A549 (cell line): ENCODE measurements around the gene LRRD1. TPM values are rescaled to one million over a fixed set of nuclear protein-coding genes. Genes with fewer than 3 reads are reported as not detected.

Experiments used
- ATAC-seq, 2 experiments: fragments of 200-7000 bp in 1 of 2; fragments of >200 bp in 1 of 2; cut with Nextera tagmentation in 1 of 2; cut with Tn5 transposase in 1 of 2; 3 replicates each; pipeline versions ENCODE4 v1.8.0 to v1.9.1; 2018 to 2020; ENCODE audit warnings: mild to moderate bottlenecking in 1 of 2, moderate library complexity in 1 of 2
- CTCF ChIA-PET: fragments of 300-600 bp; sonication (Branson Sonifier 250); formaldehyde crosslinking; extraction: SDS; loops from one replicate; lab custom pipeline; 2021; ENCODE audit warnings: antibody characterized with exemption, inconsistent platforms; lab: Yijun Ruan, JAX
- POLR2A ChIA-PET: fragments of 350-600 bp; formaldehyde crosslinking; extraction: SDS; loops from one replicate; lab custom pipeline; 2021; ENCODE audit warnings: antibody characterized with exemption, inconsistent platforms; lab: Yijun Ruan, JAX
- DNase-seq, 2 experiments: peaks; one replicate each; pipeline versions ENCODE4 v3.0.0 to v3.0.0-alpha.2; 2011 to 2016; ENCODE audit warnings: low read depth in 1 of 2, low spot score in 1 of 2
- FAIRE-seq: peaks from 2 replicates; lab custom pipeline; 2011; peaks lifted over from hg19 to GRCh38; lab: Jason Lieb, UNC
- H3K27ac ChIP-seq, 2 experiments: fragments of >200 bp; sonication (Bioruptor Twin); formaldehyde crosslinking; 3 replicates each; pipeline ENCODE4 v1.5.1; 2016 to 2017
- H3K4me1 ChIP-seq: fragments of >200 bp; sonication (Bioruptor Twin); formaldehyde crosslinking; 3 replicates; pipeline ENCODE4 v1.6.1; 2016
- H3K4me2 ChIP-seq: fragments of >200 bp; sonication (Bioruptor Twin); formaldehyde crosslinking; 3 replicates; pipeline ENCODE4 v1.6.1; 2016
- H3K4me3 ChIP-seq: fragments of >200 bp; sonication (Bioruptor Twin); formaldehyde crosslinking; 3 replicates; pipeline ENCODE4 v1.5.1; 2016
- H3K9me3 ChIP-seq: fragments of >200 bp; sonication (Bioruptor Twin); formaldehyde crosslinking; 3 replicates; pipeline ENCODE4 v1.6.1; 2016
- ATOH8 ChIP-seq: fragments of 250-450 bp; sonication (Bioruptor Pico); IDR thresholded peaks from 2 replicates; pipeline ENCODE4 v1.5.0; 2020; ENCODE audit warnings: low read depth, mild to moderate bottlenecking, moderate library complexity
- CBX2 ChIP-seq: fragments of 200-600 bp; sonication (generic); IDR thresholded peaks from 2 replicates; pipeline ENCODE4 v1.6.1; 2016; ENCODE audit warnings: low read depth, mild to moderate bottlenecking, borderline replicate concordance
- CBX8 ChIP-seq: fragments of 200-600 bp; sonication (generic); IDR thresholded peaks from 2 replicates; pipeline ENCODE4 v1.6.1; 2016
- CEBPB ChIP-seq, 2 experiments: fragments of >200 bp in 1 of 2; sonication (Bioruptor Twin) in 1 of 2; formaldehyde crosslinking in 1 of 2; IDR thresholded peaks; 2 replicates each; pipeline ENCODE4 v1.6.1; 2012 to 2016
- CHD2 ChIP-seq: fragments of 150-350 bp; IDR thresholded peaks from 2 replicates; pipeline ENCODE4 v1.6.1; 2014; ENCODE audit warnings: low read length; ENCODE audit not compliant: partially characterized antibody
- EHMT2 ChIP-seq: fragments of 200-600 bp; sonication (generic); IDR thresholded peaks from 2 replicates; pipeline ENCODE4 v1.6.1; 2016; ENCODE audit warnings: antibody characterized with exemption, low read depth, mild to moderate bottlenecking, moderate library complexity
- ELK1 ChIP-seq: fragments of 150-350 bp; IDR thresholded peaks from 2 replicates; pipeline ENCODE4 v1.6.1; 2014; ENCODE audit warnings: low read depth, mild to moderate bottlenecking, low read length
- FOSB ChIP-seq: fragments of 250-450 bp; sonication (Bioruptor Pico); IDR thresholded peaks from 2 replicates; pipeline ENCODE4 v1.5.0; 2020; ENCODE audit warnings: mild to moderate bottlenecking, moderate library complexity
- FOXS1 ChIP-seq: fragments of 250-450 bp; sonication (Bioruptor Pico); IDR thresholded peaks from 2 replicates; pipeline ENCODE4 v1.5.0; 2020; ENCODE audit warnings: mild to moderate bottlenecking, moderate library complexity
- HMGXB4 ChIP-seq: fragments of 250-450 bp; sonication (Bioruptor Pico); IDR thresholded peaks from 2 replicates; pipeline ENCODE4 v1.5.0; 2021; ENCODE audit warnings: mild to moderate bottlenecking, moderate library complexity, borderline replicate concordance
- HOXB5 ChIP-seq: fragments of 250-450 bp; sonication (Bioruptor Pico); IDR thresholded peaks from 2 replicates; pipeline ENCODE4 v1.5.0; 2020; ENCODE audit warnings: mild to moderate bottlenecking, moderate library complexity
- KDM1A ChIP-seq: fragments of 200-600 bp; sonication (generic); IDR thresholded peaks from 2 replicates; pipeline ENCODE4 v1.6.1; 2016; ENCODE audit warnings: low read depth, mild to moderate bottlenecking
- KDM5A ChIP-seq: fragments of 200-600 bp; sonication (generic); IDR thresholded peaks from 2 replicates; pipeline ENCODE4 v1.6.1; 2016; ENCODE audit warnings: antibody characterized with exemption, mild to moderate bottlenecking
- MAFK ChIP-seq: fragments of 450-650 bp; IDR thresholded peaks from 2 replicates; pipeline ENCODE4 v1.6.1; 2014; ENCODE audit not compliant: partially characterized antibody
- MAZ ChIP-seq: fragments of 150-350 bp; IDR thresholded peaks from 2 replicates; pipeline ENCODE4 v1.6.1; 2014; ENCODE audit warnings: antibody characterized with exemption, low read depth, low read length, borderline replicate concordance
- PHF8 ChIP-seq: fragments of 200-600 bp; sonication (generic); IDR thresholded peaks from 2 replicates; pipeline ENCODE4 v1.6.1; 2016; ENCODE audit warnings: low read depth, mild to moderate bottlenecking, antibody characterized with exemption, moderate library complexity, borderline replicate concordance
- POLR2A ChIP-seq: IDR thresholded peaks from 2 replicates; pipeline ENCODE4 v1.6.1; 2012; ENCODE audit warnings: mild to moderate bottlenecking, low read length
- POLR2AphosphoS2 ChIP-seq: conservative IDR thresholded peaks from 2 replicates; pipeline ENCODE4 v1.6.1; 2012; ENCODE audit warnings: low read length, improper control_type of control experiment, inconsistent platforms
- RNF2 ChIP-seq: fragments of 200-600 bp; sonication (generic); IDR thresholded peaks from 2 replicates; pipeline ENCODE4 v1.6.1; 2016; ENCODE audit warnings: low read depth, mild to moderate bottlenecking, antibody characterized with exemption, moderate library complexity, borderline replicate concordance
- SMC3 ChIP-seq: fragments of >200 bp; sonication (Bioruptor Twin); formaldehyde crosslinking; IDR thresholded peaks from 3 replicates; pipeline ENCODE4 v1.6.1; 2018; ENCODE audit warnings: inconsistent platforms
- SREBF2 ChIP-seq: fragments of 450-650 bp; IDR thresholded peaks from 2 replicates; pipeline ENCODE4 v1.6.1; 2014; ENCODE audit warnings: mild to moderate bottlenecking, moderate library complexity
- TP53 ChIP-seq: fragments of 250-450 bp; sonication (Bioruptor Pico); IDR thresholded peaks from 2 replicates; pipeline ENCODE4 v1.5.0; 2021; ENCODE audit warnings: mild to moderate bottlenecking, moderate library complexity
- USF2 ChIP-seq: fragments of 450-650 bp; IDR thresholded peaks from 2 replicates; pipeline ENCODE4 v1.6.1; 2014; ENCODE audit warnings: antibody characterized with exemption
- ZC3H11A ChIP-seq: fragments of 450-650 bp; IDR thresholded peaks from 2 replicates; pipeline ENCODE4 v1.6.1; 2014; ENCODE audit warnings: antibody characterized with exemption, mild to moderate bottlenecking
- ZNF302 ChIP-seq: fragments of 250-450 bp; sonication (Bioruptor Pico); IDR thresholded peaks from 2 replicates; pipeline ENCODE4 v1.9.0; 2021; ENCODE audit warnings: inconsistent platforms, mild to moderate bottlenecking, moderate library complexity
- ZSCAN20 ChIP-seq: fragments of 250-450 bp; sonication (Bioruptor Pico); IDR thresholded peaks from 2 replicates; pipeline ENCODE4 v1.8.0; 2022; ENCODE audit warnings: mild to moderate bottlenecking, moderate library complexity
- whole genome bisulfite sequencing: methylation state at CpG from one replicate; pipeline ENCODE4 v1.1.6; 2017; ENCODE audit errors: missing lambda C conversion rate; 5-methylcytosine and 5-hydroxymethylcytosine counted together
- polyA plus RNA-seq, 4 experiments: library from polyadenylated mRNA; depleted of rRNA in 3 of 4; stranded (reverse); fragments of >200 nt; fragmentation: RNase III in 1 of 4; extraction: RNeasy Plus Mini Kit Qiagen cat#74134 plus additional on column Dnase treatment in 1 of 4; gene quantifications; 2 replicates in 3 of 4; 3 replicates in 1 of 4; pipeline ENCODE4 v1.2.3, GENCODE V29; 2011 to 2017
- TF ChIP-seq, protein P1 (sequence below): fragments of >200 bp; sonication (Bioruptor Twin); formaldehyde crosslinking; IDR thresholded peaks from 3 replicates; pipeline ENCODE4 v1.6.1; 2016
- TF ChIP-seq, protein P2 (sequence below): IDR thresholded peaks from 2 replicates; pipeline ENCODE4 v1.6.1; 2012; ENCODE audit warnings: low read depth, borderline replicate concordance

Gene LRRD1
- polyA plus RNA-seq, 2 of the 4 experiments (the other 2 are of a cell fraction), result not detected

DNA sequence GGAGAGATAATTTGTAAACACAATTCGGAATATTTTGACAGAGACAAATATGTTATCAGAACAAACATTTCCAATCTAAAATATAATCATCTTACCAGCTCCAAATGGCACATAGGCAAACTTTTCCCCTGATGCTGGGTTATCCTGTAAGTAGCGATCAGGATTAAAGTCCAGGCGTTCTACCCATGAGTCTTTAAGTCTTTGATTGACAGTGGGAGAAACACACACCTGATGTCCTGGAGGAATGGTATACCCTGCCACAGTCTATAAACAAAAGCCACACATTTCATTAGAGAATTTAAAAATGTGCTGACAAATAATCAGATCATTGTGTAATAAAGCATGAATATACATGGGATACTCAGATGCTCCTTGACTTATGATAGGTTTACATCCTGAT lies 62.0 kb downstream of the LRRD1 start:
- no peak for DNase-seq
- TF ChIP-seq EHMT2 (no peak), RNF2 (no peak), HMGXB4 (CRISPR knock-in tag) (no peak), CHD2 (no peak), ZC3H11A (no peak), SREBF2 (no peak), TP53 (CRISPR knock-in tag) (no peak), KDM5A (no peak), ELK1 (no peak), POLR2A (no peak), MAFK (no peak), ZSCAN20 (no peak), CEBPB (IDR thresholded peaks at IDR 0.05) (no peak), POLR2AphosphoS2 (no peak), SMC3 (no peak), CBX8 (no peak), MAZ (no peak), CBX2 (no peak)
- TF ChIP-seq, protein P1, sequence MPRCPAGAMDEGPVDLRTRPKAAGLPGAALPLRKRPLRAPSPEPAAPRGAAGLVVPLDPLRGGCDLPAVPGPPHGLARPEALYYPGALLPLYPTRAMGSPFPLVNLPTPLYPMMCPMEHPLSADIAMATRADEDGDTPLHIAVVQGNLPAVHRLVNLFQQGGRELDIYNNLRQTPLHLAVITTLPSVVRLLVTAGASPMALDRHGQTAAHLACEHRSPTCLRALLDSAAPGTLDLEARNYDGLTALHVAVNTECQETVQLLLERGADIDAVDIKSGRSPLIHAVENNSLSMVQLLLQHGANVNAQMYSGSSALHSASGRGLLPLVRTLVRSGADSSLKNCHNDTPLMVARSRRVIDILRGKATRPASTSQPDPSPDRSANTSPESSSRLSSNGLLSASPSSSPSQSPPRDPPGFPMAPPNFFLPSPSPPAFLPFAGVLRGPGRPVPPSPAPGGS, result no peak
- TF ChIP-seq, protein P2, sequence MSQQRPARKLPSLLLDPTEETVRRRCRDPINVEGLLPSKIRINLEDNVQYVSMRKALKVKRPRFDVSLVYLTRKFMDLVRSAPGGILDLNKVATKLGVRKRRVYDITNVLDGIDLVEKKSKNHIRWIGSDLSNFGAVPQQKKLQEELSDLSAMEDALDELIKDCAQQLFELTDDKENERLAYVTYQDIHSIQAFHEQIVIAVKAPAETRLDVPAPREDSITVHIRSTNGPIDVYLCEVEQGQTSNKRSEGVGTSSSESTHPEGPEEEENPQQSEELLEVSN, result no peak
- TF ChIP-seq, all 56 proteins: peak for 0
- H3K4me2 ChIP-seq, result no peak overlapping the region
- FAIRE-seq (no peak), ATAC-seq (no peak)
- H3K27ac ChIP-seq, result no peak overlapping the region
- no peak overlapping the region for H3K4me3 ChIP-seq
- POLR2A ChIA-PET, result no interaction called here
- 89% methylated on average over 3 of the region's 3 CpGs for WGBS
- no peaks in the 10 kb centered on the region for H3K9me3 ChIP-seq
- H3K4me1 ChIP-seq, result no peaks in the 10 kb centered on the region
- CTCF ChIA-PET, result no interaction called here

DNA sequence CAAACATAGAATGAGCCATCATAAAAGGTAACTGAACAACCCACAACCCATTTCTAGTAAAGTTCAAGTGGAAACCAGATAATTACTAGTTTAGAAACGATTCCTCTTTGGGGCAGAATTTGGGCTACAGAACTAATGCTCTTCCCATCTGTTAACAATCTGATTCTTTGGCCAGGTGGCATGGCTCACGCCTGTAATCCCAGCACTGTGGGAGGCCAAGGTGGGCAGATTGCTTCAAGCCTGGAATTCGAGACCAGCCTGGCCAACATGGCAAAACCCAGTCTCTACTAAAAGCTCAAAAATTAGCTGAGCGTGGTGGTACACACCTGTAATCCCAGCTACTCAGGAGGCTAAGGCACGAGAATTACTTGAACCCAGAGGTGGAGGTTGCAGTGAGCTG lies 63.1 kb downstream of the LRRD1 start:
- ChIA-PET POLR2A (no interaction called here), CTCF (no interaction called here)
- Histone ChIP-seq H3K9me3 (no peaks in the 10 kb centered on the region), H3K27ac (no peak overlapping the region), H3K4me3 (no peak overlapping the region), H3K4me1 (no peaks in the 10 kb centered on the region), H3K4me2 (no peak overlapping the region)
- no peak for DNase-seq
- WGBS, result 90% methylated on average over 5 of the region's 5 CpGs
- FAIRE-seq, result no peak
- ATAC-seq, result no peak
- TF ChIP-seq ATOH8 (CRISPR knock-in tag), result no peak
- no peak for TF ChIP-seq RNF2
- no peak for TF ChIP-seq ZC3H11A
- TF ChIP-seq PHF8, result no peak
- TF ChIP-seq, protein P2, result no peak
- no peak for TF ChIP-seq KDM1A
- no peak for TF ChIP-seq USF2
- TF ChIP-seq CBX2, result no peak
- TF ChIP-seq FOSB (CRISPR knock-in tag), result no peak
- TF ChIP-seq FOXS1 (CRISPR knock-in tag), result no peak
- TF ChIP-seq HOXB5, result no peak
- no peak for TF ChIP-seq ZNF302 (CRISPR knock-in tag)
